Breast epithelium (tissue), 3 donors: ENCODE measurements around the gene HERC2.

Experiments used
- POLR2A ChIP-seq: fragments of 450-650 bp; IDR thresholded peaks from one replicate; pipeline ENCODE4 v1.6.1; 2016; ENCODE audit warnings: antibody characterized with exemption, mild to moderate bottlenecking, moderate library complexity
- TF ChIP-seq, protein P1 (sequence below), 3 donors: fragments of 450-650 bp; IDR thresholded peaks; one replicate each; pipeline ENCODE4 v1.5.1; 2016 to 2017; ENCODE audit warnings: antibody characterized with exemption in 3 of 3, mild to moderate bottlenecking in 3 of 3, moderate library complexity in 3 of 3

GRCh38 chr15:28243399-28243798 is 78.6 kb downstream of the HERC2 start:
- TF ChIP-seq, protein P1, sequence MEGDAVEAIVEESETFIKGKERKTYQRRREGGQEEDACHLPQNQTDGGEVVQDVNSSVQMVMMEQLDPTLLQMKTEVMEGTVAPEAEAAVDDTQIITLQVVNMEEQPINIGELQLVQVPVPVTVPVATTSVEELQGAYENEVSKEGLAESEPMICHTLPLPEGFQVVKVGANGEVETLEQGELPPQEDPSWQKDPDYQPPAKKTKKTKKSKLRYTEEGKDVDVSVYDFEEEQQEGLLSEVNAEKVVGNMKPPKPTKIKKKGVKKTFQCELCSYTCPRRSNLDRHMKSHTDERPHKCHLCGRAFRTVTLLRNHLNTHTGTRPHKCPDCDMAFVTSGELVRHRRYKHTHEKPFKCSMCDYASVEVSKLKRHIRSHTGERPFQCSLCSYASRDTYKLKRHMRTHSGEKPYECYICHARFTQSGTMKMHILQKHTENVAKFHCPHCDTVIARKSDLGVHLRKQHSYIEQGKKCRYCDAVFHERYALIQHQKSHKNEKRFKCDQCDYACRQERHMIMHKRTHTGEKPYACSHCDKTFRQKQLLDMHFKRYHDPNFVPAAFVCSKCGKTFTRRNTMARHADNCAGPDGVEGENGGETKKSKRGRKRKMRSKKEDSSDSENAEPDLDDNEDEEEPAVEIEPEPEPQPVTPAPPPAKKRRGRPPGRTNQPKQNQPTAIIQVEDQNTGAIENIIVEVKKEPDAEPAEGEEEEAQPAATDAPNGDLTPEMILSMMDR (IDR thresholded peaks at IDR 0.05), result no peak
- TF ChIP-seq POLR2A, result no peak
